HCT116 (cell line): ENCODE data around the gene NCKAP5L. TPM values are rescaled to one million over a fixed set of nuclear protein-coding genes. Genes with fewer than 3 reads are reported as not detected.
"Not testable (repeated sequence)": the region's sequence is repeated elsewhere in the genome, so short reads cannot be mapped to it uniquely, and the experiment has no call there.

Experiments used
- ATAC-seq: fragments of 200-7000 bp; cut with Tn5 transposase; 2 replicates; pipeline ENCODE4 v1.9.1; 2020; ENCODE audit warnings: mild to moderate bottlenecking, moderate library complexity
- BruUV-seq: library from RNA; stranded (reverse); fragments of 400-500 nt; replicated peaks from 2 replicates; lab custom pipeline; 2021; lab: Mats Ljungman, UMichigan
- CTCF ChIA-PET: fragments of 300-600 bp; sonication (Branson Sonifier 250); formaldehyde crosslinking; loops from one replicate; lab custom pipeline; 2021; ENCODE audit warnings: antibody characterized with exemption; lab: Charles Lee
- POLR2A ChIA-PET: fragments of 300-600, 350-600 bp; sonication (Branson Sonifier 250); formaldehyde crosslinking; loops from one replicate; lab custom pipeline; 2021; ENCODE audit warnings: antibody characterized with exemption; lab: Charles Lee
- RAD21 ChIA-PET, 2 experiments: fragments of 300-600 bp; sonication (Branson Sonifier 250); formaldehyde crosslinking; loops; one replicate each; lab custom pipeline; 2023; ENCODE audit warnings: low total read pairs in 2 of 2; ENCODE audit not compliant: uncharacterized antibody in 2 of 2, unreplicated experiment in 2 of 2, low non-redundant PET in 1 of 2; lab: Charles Lee
- DNase-seq: peaks from one replicate; pipeline ENCODE4 v3.0.0-alpha.2; 2010; ENCODE audit warnings: low read depth, low spot score
- H2AFZ ChIP-seq: fragments of 200-600 bp; shearing (Covaris generic), sonication (generic); 2 replicates; pipeline ENCODE4 v1.6.1; 2017; ENCODE audit warnings: low read depth, mixed run types, mixed read lengths, antibody characterized with exemption, low read length; ENCODE audit not compliant: poor library complexity, severe bottlenecking
- H3K27ac ChIP-seq: 2 replicates; pipeline ENCODE4 v1.5.1; 2012; ENCODE audit warnings: low read depth, low read length
- H3K27me3 ChIP-seq: fragments of 200-600 bp; sonication (generic); 2 replicates; pipeline ENCODE4 v1.6.1; 2016; ENCODE audit warnings: mixed run types, low read length, mixed read lengths; ENCODE audit not compliant: insufficient read depth
- H3K36me3 ChIP-seq, 2 experiments: fragments of 200-500 bp in 1 of 2; fragments of 200-600 bp in 1 of 2; sonication (Bioruptor generic) in 1 of 2; sonication (generic) in 1 of 2; 2 replicates each; pipeline versions ENCODE4 v1.5.1 to v1.6.1; 2014 to 2016; ENCODE audit warnings: low read length in 2 of 2, inconsistent platforms in 1 of 2, mixed read lengths in 1 of 2, mixed run types in 1 of 2; ENCODE audit not compliant: insufficient read depth in 2 of 2, control insufficient read depth in 1 of 2
- H3K4me1 ChIP-seq, 2 experiments: fragments of 200-600 bp in 1 of 2; sonication (generic) in 1 of 2; 2 replicates each; pipeline versions ENCODE4 v1.5.1 to v1.6.1; 2012 to 2017; ENCODE audit warnings: low read length in 2 of 2, inconsistent platforms in 1 of 2, mild to moderate bottlenecking in 1 of 2, mixed read lengths in 1 of 2, mixed run types in 1 of 2, moderate library complexity in 1 of 2; ENCODE audit not compliant: insufficient read depth in 2 of 2, control insufficient read depth in 1 of 2
- H3K4me2 ChIP-seq: fragments of 200-600 bp; sonication (generic); 2 replicates; pipeline ENCODE4 v1.6.1; 2017; ENCODE audit warnings: mixed run types, low read length, mixed read lengths
- H3K4me3 ChIP-seq, 2 experiments: fragments of 200-600 bp in 1 of 2; sonication (generic) in 1 of 2; replicated peaks in 1 of 2; 2 replicates each; pipeline ENCODE4 v1.5.1; 2011 to 2016; ENCODE audit warnings: low read length in 2 of 2, control low read depth in 1 of 2, low read depth in 1 of 2, mild to moderate bottlenecking in 1 of 2, mixed read lengths in 1 of 2, mixed run types in 1 of 2
- H3K79me2 ChIP-seq: fragments of 200-600 bp; sonication (generic); 2 replicates; pipeline ENCODE4 v1.6.1; 2017; ENCODE audit warnings: mild to moderate bottlenecking, mixed run types, low read length, moderate library complexity, mixed read lengths; ENCODE audit not compliant: insufficient read depth
- H3K9ac ChIP-seq: fragments of 200-600 bp; sonication (generic); 2 replicates; pipeline ENCODE4 v1.6.1; 2016; ENCODE audit warnings: low read length, mixed read lengths
- H3K9me2 ChIP-seq: fragments of 200-600 bp; sonication (generic), shearing (Covaris generic); 2 replicates; pipeline ENCODE4 v1.6.1; 2017; ENCODE audit warnings: mixed run types, mild to moderate bottlenecking, moderate library complexity; ENCODE audit not compliant: insufficient read depth
- H3K9me3 ChIP-seq, 2 experiments: fragments of 200-500 bp in 1 of 2; fragments of 200-600 bp in 1 of 2; sonication (Bioruptor generic) in 1 of 2; sonication (generic) in 1 of 2; 2 replicates each; pipeline ENCODE4 v1.6.1; 2014 to 2017; ENCODE audit warnings: low read length in 2 of 2, mixed read lengths in 2 of 2, inconsistent platforms in 1 of 2, low read depth in 1 of 2, mild to moderate bottlenecking in 1 of 2, mixed run types in 1 of 2, moderate library complexity in 1 of 2; ENCODE audit not compliant: control insufficient read depth in 1 of 2, insufficient read depth in 1 of 2
- H4K20me1 ChIP-seq: fragments of 200-600 bp; sonication (generic), shearing (Covaris generic); 2 replicates; pipeline ENCODE4 v1.6.1; 2017; ENCODE audit warnings: mixed run types, mild to moderate bottlenecking, moderate library complexity; ENCODE audit not compliant: insufficient read depth
- ELF1 ChIP-seq: IDR thresholded peaks from 2 replicates; pipeline ENCODE4 v1.6.1; 2012; ENCODE audit warnings: low read depth, borderline replicate concordance
- RAD21 ChIP-seq: IDR thresholded peaks from 2 replicates; pipeline ENCODE4 v1.6.1; 2012; ENCODE audit warnings: low read depth, mild to moderate bottlenecking
- ZFX ChIP-seq: fragments of 450-650 bp; IDR thresholded peaks from 2 replicates; pipeline ENCODE4 v1.6.1; 2017
- intact Hi-C: fragments of 100-400 bp; cut with micrococcal nuclease; formaldehyde crosslinking; loops from 2 replicates; pipeline ENCODE4 v1.10.0; 2022
- total RNA-seq: library from RNA; stranded (reverse); gene quantifications from one replicate; pipeline ENCODE4 v1.2.1, GENCODE V29; 2021; ENCODE audit not compliant: unreplicated experiment
- TF ChIP-seq, protein P1 (sequence below): IDR thresholded peaks from 2 replicates; pipeline ENCODE4 v1.6.1; 2012; ENCODE audit warnings: low read depth
- TF ChIP-seq, protein P2 (sequence below): IDR thresholded peaks from 2 replicates; pipeline ENCODE4 v1.6.1; 2011; ENCODE audit warnings: mild to moderate bottlenecking, low read length, moderate library complexity; ENCODE audit not compliant: insufficient replicate concordance; ENCODE audit errors: extremely low read depth

NCKAP5L gene
- total RNA-seq, 1 experiment from 2014 or later: 12.1 TPM

DNA sequence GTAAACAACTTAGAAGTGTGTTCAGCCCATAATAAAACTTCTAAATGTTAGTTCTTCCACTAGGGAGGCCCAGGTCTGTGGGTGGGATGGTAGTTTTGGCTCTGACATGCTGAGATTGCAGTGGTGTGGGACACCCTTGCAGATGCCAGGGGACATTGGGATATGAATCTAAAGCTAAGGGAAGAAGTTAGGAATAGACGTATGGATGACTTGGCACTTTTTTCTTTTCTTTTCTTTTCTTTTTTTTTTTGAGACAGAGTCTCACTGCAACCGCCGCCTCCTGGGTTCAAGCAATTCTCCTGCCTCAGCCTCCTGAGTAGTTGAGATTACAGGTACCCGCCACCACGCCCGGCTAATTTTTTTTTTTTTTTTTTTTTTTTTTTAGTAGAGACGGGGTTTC is 55.1 kb downstream of the NCKAP5L start:
- H3K4me3 ChIP-seq, H4K20me1 ChIP-seq, H3K79me2 ChIP-seq, H3K9me2 ChIP-seq, H3K9me3 ChIP-seq, DNase-seq, BruUV-seq, RAD21 ChIA-PET, ATAC-seq, H3K9ac ChIP-seq, H3K36me3 ChIP-seq, H3K27ac ChIP-seq, H3K27me3 ChIP-seq, H3K4me1 ChIP-seq, CTCF ChIA-PET, H3K4me2 ChIP-seq, POLR2A ChIA-PET: not testable (repeated sequence)
- H2AFZ ChIP-seq: peak overlapping the region; percentile 32
- intact Hi-C loops: loop anchor here (10.0 kb wide), 2 partner anchors 192 to 412 kb away; partner anchors contain the start of gene AQP5

DNA sequence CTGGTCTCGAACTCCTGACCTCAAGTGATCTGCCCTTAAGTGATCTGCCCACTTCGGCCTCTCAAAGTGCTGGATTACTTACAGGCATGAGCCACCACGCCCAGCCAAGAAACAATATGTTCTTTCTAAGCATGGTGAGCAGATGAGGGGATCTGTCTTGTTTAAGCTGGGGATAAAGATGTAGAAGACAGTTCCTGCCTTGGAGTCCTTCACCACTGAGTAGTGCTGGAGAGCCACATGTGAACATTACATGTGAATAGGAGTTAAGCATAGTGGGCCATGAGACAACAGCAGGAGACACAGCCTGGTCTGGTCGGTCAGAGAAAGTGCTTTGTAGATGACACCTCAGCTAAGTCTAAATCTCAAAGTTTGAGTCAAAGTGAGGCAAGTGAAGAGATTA is 60.9 kb downstream of the NCKAP5L start:
- Histone ChIP-seq H3K9me3 (no peaks in the 10 kb centered on the region), H3K27ac (no peak overlapping the region), H2AFZ (no peak overlapping the region), H3K9me2 (no peaks in the 10 kb centered on the region), H3K4me3 (no peak overlapping the region), H3K27me3 (no peaks in the 10 kb centered on the region), H3K4me1 (no peaks in the 10 kb centered on the region), H3K79me2 (no peaks in the 10 kb centered on the region), H4K20me1 (no peaks in the 10 kb centered on the region), H3K9ac (no peak overlapping the region), H3K36me3 (peaks cover 14 to 26% of the 10 kb centered on the region in 2 experiments; a peak in 3 of 4 replicates), H3K4me2 (no peak overlapping the region)
- BruUV-seq: no TSS peak
- ChIA-PET RAD21 (no interaction called here), POLR2A (interaction anchor here (1.0 kb wide), 1 partner anchor 26 kb away, joined by 4 read pairs; the partner anchor contains the start of gene TMBIM6), CTCF (interaction anchor here (1.0 to 2.4 kb wide), 2 partner anchors 10 to 26 kb away, joined by 6 to 8 read pairs; partner anchors contain the start of gene TMBIM6)
- DNase-seq (no peak), ATAC-seq (no peak)
- intact Hi-C loops: no loop called here
- TF ChIP-seq ELF1: no peak

DNA sequence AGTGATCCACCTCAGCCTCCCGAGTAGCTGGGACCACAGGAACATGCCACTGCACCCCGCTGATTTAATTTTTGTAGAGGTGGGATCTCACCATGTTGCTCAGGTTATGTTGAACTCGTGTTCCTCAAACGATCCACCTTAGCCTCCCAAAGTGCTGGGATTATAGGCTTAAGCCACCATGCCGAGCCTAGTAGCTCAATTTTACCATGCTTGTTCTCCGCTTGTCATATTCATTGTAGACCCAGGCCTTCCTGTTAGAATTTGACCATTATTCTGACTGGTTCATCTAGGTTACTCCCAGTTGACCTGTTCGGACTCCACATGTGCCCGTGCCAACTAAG is 62.1 kb downstream of the NCKAP5L start:
- ChIA-PET RAD21 (no interaction called here), POLR2A (interaction anchor here (1.0 to 1.3 kb wide), 2 partner anchors 25 to 407 kb away, joined by 3 to 6 read pairs; partner anchors contain the start of gene TMBIM6), CTCF (interaction anchor here (2.4 kb wide), 1 partner anchor 25 kb away, joined by 8 read pairs; the partner anchor contains the start of gene TMBIM6)
- Histone ChIP-seq H3K27ac (no peak overlapping the region), H3K9me2 (no peaks in the 10 kb centered on the region), H3K36me3 (peaks cover 23 to 39% of the 10 kb centered on the region in 2 experiments), H3K79me2 (no peaks in the 10 kb centered on the region), H3K4me2 (no peak overlapping the region), H3K4me1 (no peaks in the 10 kb centered on the region), H2AFZ (no peak overlapping the region), H3K9me3 (no peaks in the 10 kb centered on the region), H3K27me3 (no peaks in the 10 kb centered on the region), H3K4me3 (no peak overlapping the region), H4K20me1 (peaks cover 3% of the 10 kb centered on the region; the same call in 1 of the 2 replicates), H3K9ac (no peak overlapping the region)
- intact Hi-C loops: no loop called here
- TF ChIP-seq ELF1: no peak
- TF ChIP-seq, protein P1, sequence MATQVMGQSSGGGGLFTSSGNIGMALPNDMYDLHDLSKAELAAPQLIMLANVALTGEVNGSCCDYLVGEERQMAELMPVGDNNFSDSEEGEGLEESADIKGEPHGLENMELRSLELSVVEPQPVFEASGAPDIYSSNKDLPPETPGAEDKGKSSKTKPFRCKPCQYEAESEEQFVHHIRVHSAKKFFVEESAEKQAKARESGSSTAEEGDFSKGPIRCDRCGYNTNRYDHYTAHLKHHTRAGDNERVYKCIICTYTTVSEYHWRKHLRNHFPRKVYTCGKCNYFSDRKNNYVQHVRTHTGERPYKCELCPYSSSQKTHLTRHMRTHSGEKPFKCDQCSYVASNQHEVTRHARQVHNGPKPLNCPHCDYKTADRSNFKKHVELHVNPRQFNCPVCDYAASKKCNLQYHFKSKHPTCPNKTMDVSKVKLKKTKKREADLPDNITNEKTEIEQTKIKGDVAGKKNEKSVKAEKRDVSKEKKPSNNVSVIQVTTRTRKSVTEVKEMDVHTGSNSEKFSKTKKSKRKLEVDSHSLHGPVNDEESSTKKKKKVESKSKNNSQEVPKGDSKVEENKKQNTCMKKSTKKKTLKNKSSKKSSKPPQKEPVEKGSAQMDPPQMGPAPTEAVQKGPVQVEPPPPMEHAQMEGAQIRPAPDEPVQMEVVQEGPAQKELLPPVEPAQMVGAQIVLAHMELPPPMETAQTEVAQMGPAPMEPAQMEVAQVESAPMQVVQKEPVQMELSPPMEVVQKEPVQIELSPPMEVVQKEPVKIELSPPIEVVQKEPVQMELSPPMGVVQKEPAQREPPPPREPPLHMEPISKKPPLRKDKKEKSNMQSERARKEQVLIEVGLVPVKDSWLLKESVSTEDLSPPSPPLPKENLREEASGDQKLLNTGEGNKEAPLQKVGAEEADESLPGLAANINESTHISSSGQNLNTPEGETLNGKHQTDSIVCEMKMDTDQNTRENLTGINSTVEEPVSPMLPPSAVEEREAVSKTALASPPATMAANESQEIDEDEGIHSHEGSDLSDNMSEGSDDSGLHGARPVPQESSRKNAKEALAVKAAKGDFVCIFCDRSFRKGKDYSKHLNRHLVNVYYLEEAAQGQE: no peak
- TF ChIP-seq, protein P2, sequence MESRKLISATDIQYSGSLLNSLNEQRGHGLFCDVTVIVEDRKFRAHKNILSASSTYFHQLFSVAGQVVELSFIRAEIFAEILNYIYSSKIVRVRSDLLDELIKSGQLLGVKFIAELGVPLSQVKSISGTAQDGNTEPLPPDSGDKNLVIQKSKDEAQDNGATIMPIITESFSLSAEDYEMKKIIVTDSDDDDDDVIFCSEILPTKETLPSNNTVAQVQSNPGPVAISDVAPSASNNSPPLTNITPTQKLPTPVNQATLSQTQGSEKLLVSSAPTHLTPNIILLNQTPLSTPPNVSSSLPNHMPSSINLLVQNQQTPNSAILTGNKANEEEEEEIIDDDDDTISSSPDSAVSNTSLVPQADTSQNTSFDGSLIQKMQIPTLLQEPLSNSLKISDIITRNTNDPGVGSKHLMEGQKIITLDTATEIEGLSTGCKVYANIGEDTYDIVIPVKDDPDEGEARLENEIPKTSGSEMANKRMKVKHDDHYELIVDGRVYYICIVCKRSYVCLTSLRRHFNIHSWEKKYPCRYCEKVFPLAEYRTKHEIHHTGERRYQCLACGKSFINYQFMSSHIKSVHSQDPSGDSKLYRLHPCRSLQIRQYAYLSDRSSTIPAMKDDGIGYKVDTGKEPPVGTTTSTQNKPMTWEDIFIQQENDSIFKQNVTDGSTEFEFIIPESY: no peak
- TF ChIP-seq ZFX: no peak
- no peak for TF ChIP-seq RAD21
- DNase-seq (no peak), ATAC-seq (no peak)
- no TSS peak for BruUV-seq
